Measurements from ENCODE around the gene FAM171A1.
A peak's percentile ranks its signal among the peaks of the same experiment; 100 is the strongest.

FAM171A1 gene

GRCh38 chr10:15374156-15374555 lies 3.1 kb upstream of the FAM171A1 start:
- no peak for DNase-seq (ENCODE audit: low read depth)

GRCh38 chr10:15373199-15373598 lies 2.1 kb upstream of the FAM171A1 start:
- no peak for DNase-seq (ENCODE audit: low read depth)

GRCh38 chr10:15370212-15370855 lies 755 bp downstream of the FAM171A1 start:
- DNase-seq (ENCODE audit: low read depth), result peak; percentile 7

GRCh38 chr10:15369256-15370211 lies 1.6 kb downstream of the FAM171A1 start:
- DNase-seq (ENCODE audit: low read depth), result no peak

GRCh38 chr10:15368101-15368855 lies 2.8 kb downstream of the FAM171A1 start:
- no peak for DNase-seq (ENCODE audit: low read depth)

GRCh38 chr10:15367296-15368085 lies 3.6 kb downstream of the FAM171A1 start:
- no peak for DNase-seq (ENCODE audit: low read depth)

- DNase-seq (ENCODE audit: low read depth), result no peak
These were observed 5.4 kb downstream of the FAM171A1 start for GRCh38 chr10:15365692-15366091.

GRCh38 chr10:15364001-15364400 lies 7.1 kb downstream of the FAM171A1 start:
- DNase-seq (ENCODE audit: low read depth), result no peak

GRCh38 chr10:15363031-15363430 lies 8.1 kb downstream of the FAM171A1 start:
- DNase-seq (ENCODE audit: low read depth), result no peak

- DNase-seq (ENCODE audit: low read depth), result no peak
These were observed 10.0 kb downstream of the FAM171A1 start for GRCh38 chr10:15361131-15361530.

GRCh38 chr10:15360566-15360965 lies 10.5 kb downstream of the FAM171A1 start:
- DNase-seq (ENCODE audit: low read depth), result no peak

GRCh38 chr10:15353471-15354017 lies 17.5 kb downstream of the FAM171A1 start:
- DNase-seq (ENCODE audit: low read depth), result no peak

- no peak for DNase-seq (ENCODE audit: low read depth)
These were observed 18.3 kb downstream of the FAM171A1 start for GRCh38 chr10:15352836-15353235.

- no peak for DNase-seq (ENCODE audit: low read depth)
These were observed 18.9 kb downstream of the FAM171A1 start for GRCh38 chr10:15352201-15352600.

GRCh38 chr10:15351099-15351820 lies 19.8 kb downstream of the FAM171A1 start:
- DNase-seq (ENCODE audit: low read depth), result no peak

- no peak for DNase-seq (ENCODE audit: low read depth)
These were observed 22.0 kb downstream of the FAM171A1 start for GRCh38 chr10:15349112-15349511.

GRCh38 chr10:15348579-15348978 lies 22.5 kb downstream of the FAM171A1 start:
- no peak for DNase-seq (ENCODE audit: low read depth)

- no peak for DNase-seq (ENCODE audit: low read depth)
These were observed 23.9 kb downstream of the FAM171A1 start for GRCh38 chr10:15347150-15347549.

GRCh38 chr10:15346440-15347141 lies 24.5 kb downstream of the FAM171A1 start:
- no peak for DNase-seq (ENCODE audit: low read depth)

- no peak for DNase-seq (ENCODE audit: low read depth)
These were observed 25.6 kb downstream of the FAM171A1 start for GRCh38 chr10:15345450-15345849.

Measured in activated T-cell treated with anti-CD3 and anti-CD28 coated beads for 24 hours (primary cell).